Transverse colon (tissue), 4 donors: ENCODE measurements around the gene PPP6R3. TPM values are rescaled to one million over a fixed set of nuclear protein-coding genes. Genes with fewer than 3 reads are reported as not detected.
A peak's percentile ranks its signal among the peaks of the same experiment; 100 is the strongest.

Experiments
- DNase-seq: peaks from one replicate; pipeline ENCODE4 v3.0.0-alpha.2; 2019
- H3K27ac ChIP-seq, 4 donors: fragments of 200-600 bp; sonication (generic); 2 replicates each; pipeline ENCODE4 v1.5.1; 2016 to 2018; ENCODE audit warnings: inconsistent platforms in 4 of 4
- H3K27me3 ChIP-seq: fragments of 200-600 bp; sonication (generic); 2 replicates; pipeline ENCODE4 v1.5.1; 2017; ENCODE audit warnings: inconsistent platforms
- H3K36me3 ChIP-seq, 4 donors: fragments of 200-600 bp; sonication (generic); 2 replicates each; pipeline ENCODE4 v1.5.1; 2017 to 2019; ENCODE audit warnings: inconsistent platforms in 4 of 4
- H3K4me1 ChIP-seq, 4 donors: fragments of 200-600 bp; sonication (generic); 2 replicates each; pipeline ENCODE4 v1.5.1; 2017 to 2020; ENCODE audit warnings: inconsistent platforms in 4 of 4
- H3K4me3 ChIP-seq, 4 donors: fragments of 200-600 bp; sonication (generic); 1 replicate in 1 of 4; 2 replicates in 3 of 4; pipeline versions ENCODE4 v1.5.1 to v1.6.1; 2017 to 2019; ENCODE audit warnings: inconsistent platforms in 4 of 4
- H3K9me3 ChIP-seq, 2 donors: fragments of 200-600 bp; sonication (generic); 2 replicates each; pipeline ENCODE4 v1.5.1; 2017 to 2019; ENCODE audit warnings: inconsistent platforms in 2 of 2
- EP300 ChIP-seq: sonication (generic); formaldehyde crosslinking; IDR thresholded peaks from one replicate; pipeline ENCODE4 v1.6.1; 2017; ENCODE audit warnings: antibody characterized with exemption, low read depth
- POLR2A ChIP-seq: fragments of 450-650 bp; IDR thresholded peaks from one replicate; pipeline ENCODE4 v1.6.1; 2016; ENCODE audit warnings: antibody characterized with exemption, mild to moderate bottlenecking, moderate library complexity
- POLR2AphosphoS5 ChIP-seq, 3 donors: sonication (generic); formaldehyde crosslinking; IDR thresholded peaks; one replicate each; pipeline ENCODE4 v1.6.1; 2016; ENCODE audit warnings: antibody characterized with exemption in 3 of 3
- WGBS, 2 donors: methylation state at CpG; one replicate each; pipeline ENCODE4 v1.1.5; 2018; ENCODE audit warnings: low coverage in 1 of 2; 5-methylcytosine and 5-hydroxymethylcytosine counted together
- in situ Hi-C, 4 donors: fragments of 200-750 bp; cut with MboI; loops; one replicate each; pipeline versions ENCODE4 v1.15.0 to v1.15.1; 2017; ENCODE audit warnings: low sequenced_read_pairs in 3 of 4, low pct_ligation_motif_present in 1 of 4, low pct_unique_long_range_greater_than_20kb in 1 of 4
- intact Hi-C: fragments of 100-400 bp; cut with DNase I; formaldehyde crosslinking; loops from one replicate; pipeline ENCODE4 v1.15.1; 2023; ENCODE audit warnings: low total_unique reads
- total RNA-seq, 4 donors: library from RNA; depleted of rRNA; stranded (reverse); fragments of >200 nt; gene quantifications; one replicate each; pipeline ENCODE4 v1.1.0, GENCODE V29; 2016
- TF ChIP-seq, protein P1 (sequence below), 5 experiments: fragments of 200-600 bp in 3 of 5; fragments of 450-650 bp in 2 of 5; sonication (generic) in 3 of 5; IDR thresholded peaks; 1 replicate in 2 of 5; 2 replicates in 3 of 5; pipeline ENCODE4 v1.5.1; 2016 to 2017; ENCODE audit warnings: antibody characterized with exemption in 5 of 5, inconsistent platforms in 3 of 5, mild to moderate bottlenecking in 2 of 5, moderate library complexity in 1 of 5

PPP6R3 gene
- total RNA-seq, 4 donors from 2014 or later, result 89.8 to 158 (median 117) TPM

DNA sequence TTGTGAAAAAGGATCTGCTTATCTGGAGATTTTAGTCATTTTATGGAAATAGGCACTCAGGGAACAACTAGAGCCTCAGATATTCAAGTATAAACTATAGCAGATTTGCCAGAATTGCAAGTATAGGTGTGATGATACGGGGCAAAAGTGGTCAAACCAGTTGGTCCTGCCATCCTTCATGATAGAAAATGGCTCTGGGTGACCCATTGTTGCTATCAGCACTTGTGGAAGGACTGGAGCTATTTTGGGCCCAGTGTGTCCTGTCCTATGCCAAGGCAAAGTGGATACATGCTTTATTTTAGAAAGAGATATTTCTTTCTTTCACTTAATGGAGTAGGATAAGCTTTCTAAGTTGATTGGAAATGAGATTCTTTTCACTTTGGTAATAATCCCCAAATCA, 85.2 kb downstream of the PPP6R3 start:
- Histone ChIP-seq H3K36me3 (peaks cover 0 to 1% (median 0%) of the 10 kb centered on the region in 4 donors), H3K4me3 (no peak overlapping the region), H3K9me3 (no peaks in the 10 kb centered on the region), H3K4me1 (peaks cover 0 to 60% (median 28%) of the 10 kb centered on the region in 4 donors), H3K27ac (no peak overlapping the region), H3K27me3 (no peaks in the 10 kb centered on the region)
- in situ Hi-C loops (no loop called here), intact Hi-C loops (no loop called here)
- 53 to 60% methylated on average over 1 of the region's 1 CpG for WGBS, 2 donors
- TF ChIP-seq, protein P1, sequence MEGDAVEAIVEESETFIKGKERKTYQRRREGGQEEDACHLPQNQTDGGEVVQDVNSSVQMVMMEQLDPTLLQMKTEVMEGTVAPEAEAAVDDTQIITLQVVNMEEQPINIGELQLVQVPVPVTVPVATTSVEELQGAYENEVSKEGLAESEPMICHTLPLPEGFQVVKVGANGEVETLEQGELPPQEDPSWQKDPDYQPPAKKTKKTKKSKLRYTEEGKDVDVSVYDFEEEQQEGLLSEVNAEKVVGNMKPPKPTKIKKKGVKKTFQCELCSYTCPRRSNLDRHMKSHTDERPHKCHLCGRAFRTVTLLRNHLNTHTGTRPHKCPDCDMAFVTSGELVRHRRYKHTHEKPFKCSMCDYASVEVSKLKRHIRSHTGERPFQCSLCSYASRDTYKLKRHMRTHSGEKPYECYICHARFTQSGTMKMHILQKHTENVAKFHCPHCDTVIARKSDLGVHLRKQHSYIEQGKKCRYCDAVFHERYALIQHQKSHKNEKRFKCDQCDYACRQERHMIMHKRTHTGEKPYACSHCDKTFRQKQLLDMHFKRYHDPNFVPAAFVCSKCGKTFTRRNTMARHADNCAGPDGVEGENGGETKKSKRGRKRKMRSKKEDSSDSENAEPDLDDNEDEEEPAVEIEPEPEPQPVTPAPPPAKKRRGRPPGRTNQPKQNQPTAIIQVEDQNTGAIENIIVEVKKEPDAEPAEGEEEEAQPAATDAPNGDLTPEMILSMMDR (IDR thresholded peaks at IDR 0.05), result no peak
- TF ChIP-seq EP300, result no peak
- TF ChIP-seq POLR2A, result no peak
- TF ChIP-seq POLR2AphosphoS5 (IDR thresholded peaks at IDR 0.05), result no peak
- DNase-seq, result no peak

DNA sequence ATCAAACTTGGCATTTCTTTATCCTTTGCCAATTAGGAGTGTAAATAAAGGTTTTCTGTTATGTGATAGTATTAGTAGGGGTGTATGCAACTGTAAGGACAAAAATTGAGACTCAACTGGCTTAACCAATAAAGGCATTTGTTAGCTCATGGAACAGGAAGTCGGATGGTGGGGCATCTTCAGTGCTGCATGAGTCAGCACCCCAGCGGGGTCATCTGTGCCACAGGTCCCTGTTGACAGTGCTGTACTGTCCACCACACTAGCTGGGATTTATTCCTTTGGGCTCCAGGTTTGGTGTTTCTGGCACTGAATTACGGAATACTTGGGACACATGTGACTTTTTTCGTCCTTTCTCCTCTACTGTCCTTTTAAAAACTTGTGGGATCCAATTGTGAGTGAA, 86.0 kb downstream of the PPP6R3 start:
- in situ Hi-C loops, result no loop called here
- intact Hi-C loops, result no loop called here
- WGBS, 2 donors, result 79 to 85% methylated on average over 2 to 4 of the region's 4 CpGs
- peaks cover 0 to 56% (median 26%) of the 10 kb centered on the region in 4 donors for H3K4me1 ChIP-seq
- H3K27me3 ChIP-seq, result no peaks in the 10 kb centered on the region
- H3K27ac ChIP-seq, result no peak overlapping the region
- TF ChIP-seq EP300 (no peak), POLR2A (no peak), POLR2AphosphoS5 (IDR thresholded peaks at IDR 0.05) (no peak)
- TF ChIP-seq, protein P1 (IDR thresholded peaks at IDR 0.05), result no peak
- H3K9me3 ChIP-seq, result no peaks in the 10 kb centered on the region
- peaks cover 0 to 9% (median 2%) of the 10 kb centered on the region in 4 donors for H3K36me3 ChIP-seq
- DNase-seq, result no peak
- no peak overlapping the region for H3K4me3 ChIP-seq

DNA sequence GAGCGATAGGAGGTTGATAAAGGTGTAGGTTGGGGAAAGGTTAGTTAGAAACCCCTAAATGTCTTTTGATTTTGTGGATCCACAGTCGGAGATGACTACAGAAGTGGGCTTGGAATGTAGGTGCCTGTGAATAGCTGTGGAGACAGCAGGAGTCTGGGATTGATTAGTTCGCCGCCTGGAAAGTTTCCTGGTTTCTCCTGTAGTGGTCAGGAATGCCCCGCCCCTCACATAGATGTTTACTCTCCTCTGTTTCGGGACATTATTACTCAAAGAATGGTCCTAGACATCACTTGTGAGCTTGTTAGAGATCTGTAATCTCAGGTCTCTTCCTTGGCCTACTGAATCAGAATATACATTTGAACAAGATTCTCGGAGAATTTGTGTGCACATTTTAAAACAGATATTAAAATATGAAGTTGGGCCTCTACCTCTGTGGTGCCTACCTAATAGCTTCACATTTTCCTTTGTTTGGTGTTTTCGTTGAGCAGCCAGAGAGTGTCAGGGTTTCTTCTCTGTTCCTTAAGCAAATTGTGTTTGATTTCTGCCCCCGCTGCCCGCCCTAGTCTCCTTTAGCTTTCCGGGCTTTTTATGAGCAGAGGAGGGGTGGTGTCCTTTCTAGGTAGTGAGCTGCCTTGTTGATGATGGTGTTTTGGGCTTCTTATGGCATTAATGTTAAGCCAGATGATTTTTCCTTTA, 89.4 kb downstream of the PPP6R3 start:
- Histone ChIP-seq H3K27me3 (no peaks in the 10 kb centered on the region), H3K4me3 (no peak overlapping the region), H3K36me3 (peaks cover 0 to 28% (median 2%) of the 10 kb centered on the region in 4 donors), H3K4me1 (peaks cover 0 to 37% (median 17%) of the 10 kb centered on the region in 4 donors), H3K27ac (peak overlapping the region; percentile 10 to 18 (median 11)), H3K9me3 (no peaks in the 10 kb centered on the region)
- TF ChIP-seq POLR2A (no peak), EP300 (no peak), POLR2AphosphoS5 (IDR thresholded peaks at IDR 0.05) (no peak)
- TF ChIP-seq, protein P1 (IDR thresholded peaks at IDR 0.05), result no peak
- DNase-seq, result no peak
- in situ Hi-C loops (no loop called here), intact Hi-C loops (no loop called here)
- WGBS, 2 donors, result 74 to 76% methylated on average over 5 to 11 of the region's 11 CpGs

DNA sequence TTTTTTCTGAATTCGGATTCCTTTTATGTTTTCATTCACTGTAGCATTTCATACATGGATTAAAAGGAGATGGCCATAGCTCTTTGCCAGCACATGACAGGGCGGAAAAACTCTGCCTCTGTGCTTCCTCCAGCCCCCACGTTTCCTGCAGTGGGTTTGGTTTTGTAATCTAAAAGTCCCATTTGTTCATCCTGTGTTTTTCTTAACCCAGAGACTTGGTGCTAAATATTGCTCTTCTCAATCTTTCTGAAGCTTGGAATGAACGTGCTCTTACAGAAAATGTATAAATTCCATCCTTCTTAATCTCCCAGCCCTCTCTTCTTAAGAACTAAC, 89.9 kb downstream of the PPP6R3 start:
- WGBS, 2 donors, result 43 to 69% methylated on average over 2 to 4 of the region's 4 CpGs
- peaks cover 0 to 28% (median 2%) of the 10 kb centered on the region in 4 donors for H3K36me3 ChIP-seq

More for the DNA sequence above, 89.9 kb downstream of the PPP6R3 start:
- H3K4me1 ChIP-seq, result peaks cover 0 to 36% (median 17%) of the 10 kb centered on the region in 4 donors
- intact Hi-C loops (no loop called here), in situ Hi-C loops (no loop called here)
- DNase-seq, result no peak
- peak overlapping the region in 1 of 4 donors; percentile 11 for H3K27ac ChIP-seq
- H3K4me3 ChIP-seq, result no peak overlapping the region
- no peaks in the 10 kb centered on the region for H3K27me3 ChIP-seq
- TF ChIP-seq POLR2AphosphoS5 (IDR thresholded peaks at IDR 0.05) (no peak), EP300 (no peak), POLR2A (no peak)
- TF ChIP-seq, protein P1 (IDR thresholded peaks at IDR 0.05), result no peak
- H3K9me3 ChIP-seq, result no peaks in the 10 kb centered on the region
